K562 (cell line): ENCODE results near the gene FIG4. TPM values are rescaled to one million over a fixed set of nuclear protein-coding genes. Genes with fewer than 3 reads are reported as not detected.

Experiments
- ATAC-seq: fragments of 200-7000 bp; cut with Tn5 transposase; 3 replicates; pipeline ENCODE4 v1.9.1; 2020; ENCODE audit warnings: moderate library complexity
- BruUV-seq: library from RNA; stranded (reverse); fragments of 400-500 nt; replicated peaks from 2 replicates; lab custom pipeline; 2021; lab: Mats Ljungman, UMichigan
- CTCF ChIA-PET: fragments of 300-600 bp; formaldehyde crosslinking; extraction: SDS; loops from one replicate; lab custom pipeline; 2021; ENCODE audit warnings: low intra/inter-chr PET ratio; lab: Yijun Ruan, JAX
- POLR2A ChIA-PET: fragments of 300-600, 350-650 bp; sonication (Branson Sonifier 250); formaldehyde crosslinking; extraction: SDS; loops from one replicate; lab custom pipeline; 2021; ENCODE audit warnings: antibody characterized with exemption, inconsistent platforms; lab: Yijun Ruan, JAX
- DNase-seq, 4 experiments: peaks; one replicate each; pipeline versions ENCODE4 v3.0.0 to v3.0.0-alpha.2; 2011 to 2018; ENCODE audit warnings: low spot score in 3 of 4, mixed read lengths in 3 of 4; ENCODE audit errors: extremely low read depth in 1 of 4
- FAIRE-seq: peaks from 2 replicates; lab custom pipeline; 2011; peaks lifted over from hg19 to GRCh38; lab: Jason Lieb, UNC
- H2AFZ ChIP-seq: 2 replicates; pipeline ENCODE4 v1.6.0; 2011; ENCODE audit warnings: low read depth, low read length, control low read depth, inconsistent platforms
- H3K27ac ChIP-seq: fragments of 200-600 bp; 3 replicates; pipeline ENCODE4 v1.8.0; 2011; ENCODE audit warnings: low read depth, mild to moderate bottlenecking, control low read depth, inconsistent platforms, low read length, moderate library complexity, mixed read lengths; ENCODE audit errors: extremely low read depth
- H3K27me3 ChIP-seq, 2 experiments: fragments of 300-600 bp in 1 of 2; 2 replicates in 1 of 2; 3 replicates in 1 of 2; pipeline versions ENCODE4 v1.6.0 to v1.8.0; 2011; ENCODE audit warnings: inconsistent platforms in 2 of 2, low read length in 2 of 2, mild to moderate bottlenecking in 1 of 2, mixed read lengths in 1 of 2, moderate library complexity in 1 of 2; ENCODE audit not compliant: control insufficient read depth in 2 of 2, insufficient read depth in 2 of 2
- H3K36me3 ChIP-seq: fragments of 300-600 bp; 3 replicates; pipeline ENCODE4 v1.8.0; 2011; ENCODE audit warnings: mild to moderate bottlenecking, low read length, inconsistent platforms; ENCODE audit not compliant: control insufficient read depth, insufficient read depth
- H3K4me1 ChIP-seq, 2 experiments: fragments of 200-600 bp in 1 of 2; replicated peaks in 1 of 2; 2 replicates in 1 of 2; 3 replicates in 1 of 2; pipeline versions ENCODE4 v1.5.1 to v1.8.0; 2011; ENCODE audit warnings: inconsistent platforms in 2 of 2, low read length in 2 of 2, mild to moderate bottlenecking in 1 of 2, mixed read lengths in 1 of 2, moderate library complexity in 1 of 2; ENCODE audit not compliant: control insufficient read depth in 2 of 2, insufficient read depth in 2 of 2
- H3K4me2 ChIP-seq: 2 replicates; pipeline ENCODE4 v1.6.1; 2011; ENCODE audit warnings: low read length, control low read depth, inconsistent platforms, mixed read lengths; ENCODE audit not compliant: insufficient read depth
- H3K4me3 ChIP-seq: fragments of 200-600 bp; sonication (generic), shearing (Covaris generic); 2 replicates; pipeline ENCODE4 v1.5.1; 2016; ENCODE audit warnings: control low read depth, inconsistent platforms
- H3K79me2 ChIP-seq: fragments of 200-600 bp; 3 replicates; pipeline ENCODE4 v1.8.0; 2011; ENCODE audit warnings: low read length, inconsistent platforms; ENCODE audit not compliant: control insufficient read depth, insufficient read depth
- H3K9ac ChIP-seq, 2 experiments: 2 replicates each; pipeline versions ENCODE4 v1.6.0 to v1.6.1; 2011; ENCODE audit warnings: low read depth in 2 of 2, low read length in 2 of 2, control low read depth in 1 of 2, inconsistent platforms in 1 of 2, mild to moderate bottlenecking in 1 of 2, mixed read lengths in 1 of 2; ENCODE audit not compliant: insufficient read depth in 1 of 2
- H3K9me1 ChIP-seq: one replicate; pipeline ENCODE4 v1.6.0; 2011; ENCODE audit warnings: inconsistent platforms, mild to moderate bottlenecking, low read length, moderate library complexity; ENCODE audit not compliant: control insufficient read depth, insufficient read depth
- H3K9me3 ChIP-seq: replicated peaks from 2 replicates; pipeline ENCODE4 v1.5.1; 2011; ENCODE audit warnings: low read depth, low read length, inconsistent platforms; ENCODE audit not compliant: control insufficient read depth, insufficient read depth
- H4K20me1 ChIP-seq: replicated peaks from 2 replicates; pipeline ENCODE4 v1.6.1; 2011; ENCODE audit warnings: low read length, inconsistent platforms, mixed read lengths; ENCODE audit not compliant: control insufficient read depth, insufficient read depth
- PTRF ChIP-seq: fragments of 450-650 bp; IDR thresholded peaks from 2 replicates; pipeline ENCODE4 v1.6.1; 2016; ENCODE audit warnings: mild to moderate bottlenecking, missing genetic modification characterization, missing compliant biosample characterization
- TAF7 ChIP-seq: fragments of 450-650 bp; IDR thresholded peaks from 2 replicates; pipeline ENCODE4 v1.6.1; 2016; ENCODE audit warnings: missing genetic modification characterization, missing compliant biosample characterization
- TEAD1 ChIP-seq, 2 experiments: fragments of 450-650 bp in 1 of 2; sonication (generic) in 1 of 2; formaldehyde crosslinking; IDR thresholded peaks; 2 replicates each; pipeline versions ENCODE4 v1.4.0 to v1.8.0; 2020 to 2022; ENCODE audit warnings: mild to moderate bottlenecking in 2 of 2, missing genetic modification reagents in 1 of 2
- XRCC4 ChIP-seq: IDR thresholded peaks from one replicate; pipeline ENCODE4 v1.6.1; 2011; ENCODE audit not compliant: insufficient read depth, insufficient read length; ENCODE audit errors: extremely low read depth
- ZKSCAN8 ChIP-seq: fragments of 200-800 bp; sonication (Bioruptor generic); IDR thresholded peaks from 2 replicates; pipeline ENCODE4 v1.6.1; 2016; ENCODE audit warnings: missing genetic modification characterization, missing compliant biosample characterization
- ZNF232 ChIP-seq: sonication (generic); formaldehyde crosslinking; IDR thresholded peaks from 2 replicates; pipeline ENCODE4 v1.8.0; 2022; ENCODE audit warnings: mild to moderate bottlenecking, missing genetic modification reagents
- ZNF408 ChIP-seq: fragments of 250-450 bp; sonication (Bioruptor Pico); IDR thresholded peaks from 2 replicates; pipeline ENCODE4 v1.4.0; 2020; ENCODE audit warnings: low read depth, mild to moderate bottlenecking, moderate library complexity
- WGBS: fragments of 100-300 bp; shearing (Covaris generic); methylation state at CpG from one replicate; pipeline ENCODE4 v1.1.6; 2016; ENCODE audit warnings: low coverage, mixed read lengths; ENCODE audit not compliant: insufficient coverage; ENCODE audit errors: missing lambda C conversion rate; 5-methylcytosine and 5-hydroxymethylcytosine counted together
- in situ Hi-C: fragments of 300-500 bp; cut with MboI; formaldehyde crosslinking; loops from 4 replicates; pipeline ENCODE4 v1.15.0; 2018; ENCODE audit warnings: inconsistent platforms, mixed read lengths
- intact Hi-C: fragments of 100-400 bp; cut with micrococcal nuclease; formaldehyde crosslinking; loops from 2 replicates; pipeline ENCODE4 v1.14.2; 2022
- polyA plus RNA-seq, 8 experiments: library from polyadenylated mRNA; depleted of rRNA in 4 of 8; stranded (reverse) in 5 of 8; unstranded in 3 of 8; fragments of >200 nt; fragmentation: Nextera tagmentation in 2 of 8; fragmentation: Illumina TruSeq in 1 of 8; extraction: Ambion mirVana in 2 of 8; extraction: Trizol in 1 of 8; gene quantifications; 2 replicates each; pipeline versions ENCODE4 v1.2.1 to v1.2.3, GENCODE V29; 2011 to 2014; ENCODE audit warnings: inconsistent platforms in 1 of 8, missing spikeins in 1 of 8
- total RNA-seq, 7 experiments: library from RNA; depleted of rRNA in 6 of 7; stranded (reverse); fragments of >200 nt in 6 of 7; fragmentation: Illumina TruSeq in 2 of 7; extraction: Trizol in 2 of 7; gene quantifications; 2 replicates each; pipeline versions ENCODE4 v1.2.1 to v1.2.3, GENCODE V29; 2011 to 2021; ENCODE audit warnings: low replicate concordance in 1 of 7
- TF ChIP-seq, protein P1 (sequence below): fragments of 150-350 bp; conservative IDR thresholded peaks from 2 replicates; pipeline ENCODE4 v1.6.1; 2014; ENCODE audit warnings: low read length
- TF ChIP-seq, protein P2 (sequence below): fragments of 250-450 bp; sonication (Bioruptor Pico); IDR thresholded peaks from 2 replicates; pipeline ENCODE4 v1.8.0; 2021; ENCODE audit warnings: moderate library complexity, mild to moderate bottlenecking, inconsistent platforms
- TF ChIP-seq, protein P3 (sequence below): fragments of 450-650 bp; formaldehyde crosslinking; IDR thresholded peaks from 2 replicates; pipeline ENCODE4 v1.4.0; 2020; ENCODE audit warnings: mild to moderate bottlenecking
- TF ChIP-seq, protein P4 (sequence below): fragments of 450-650 bp; IDR thresholded peaks from 2 replicates; pipeline ENCODE4 v1.6.1; 2016; ENCODE audit warnings: low read depth, mild to moderate bottlenecking, moderate library complexity
- TF ChIP-seq, protein P5 (sequence below): fragments of 250-450 bp; sonication (Bioruptor Pico); IDR thresholded peaks from 2 replicates; pipeline ENCODE4 v1.5.0; 2021

The FIG4 gene
- total and polyA plus RNA-seq, 9 of the 15 experiments (the other 6 are each of a cell fraction or from before 2014, with no cell fraction given), result 1.5 to 6.8 (median 4.3) TPM

DNA sequence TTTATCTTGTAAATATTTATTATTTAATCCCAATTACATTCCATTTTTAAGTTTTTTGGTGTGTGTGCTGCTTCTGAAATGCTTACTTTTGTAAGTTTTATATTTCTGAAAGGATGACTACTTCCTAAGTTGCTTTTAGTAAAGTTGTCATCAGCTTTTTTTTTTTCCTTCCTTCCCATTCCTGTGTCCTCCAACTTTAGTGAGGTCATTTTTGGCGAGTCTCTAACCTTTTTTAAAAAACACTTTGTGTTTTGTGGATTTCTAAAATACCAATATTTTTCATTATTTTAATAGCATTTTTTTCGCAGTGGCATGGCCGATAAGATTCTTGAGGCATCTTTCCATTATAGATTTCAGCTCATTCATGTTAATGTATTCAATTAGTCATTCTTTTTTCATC is 30.9 kb downstream of the FIG4 start (continued):
- TF ChIP-seq, protein P1, sequence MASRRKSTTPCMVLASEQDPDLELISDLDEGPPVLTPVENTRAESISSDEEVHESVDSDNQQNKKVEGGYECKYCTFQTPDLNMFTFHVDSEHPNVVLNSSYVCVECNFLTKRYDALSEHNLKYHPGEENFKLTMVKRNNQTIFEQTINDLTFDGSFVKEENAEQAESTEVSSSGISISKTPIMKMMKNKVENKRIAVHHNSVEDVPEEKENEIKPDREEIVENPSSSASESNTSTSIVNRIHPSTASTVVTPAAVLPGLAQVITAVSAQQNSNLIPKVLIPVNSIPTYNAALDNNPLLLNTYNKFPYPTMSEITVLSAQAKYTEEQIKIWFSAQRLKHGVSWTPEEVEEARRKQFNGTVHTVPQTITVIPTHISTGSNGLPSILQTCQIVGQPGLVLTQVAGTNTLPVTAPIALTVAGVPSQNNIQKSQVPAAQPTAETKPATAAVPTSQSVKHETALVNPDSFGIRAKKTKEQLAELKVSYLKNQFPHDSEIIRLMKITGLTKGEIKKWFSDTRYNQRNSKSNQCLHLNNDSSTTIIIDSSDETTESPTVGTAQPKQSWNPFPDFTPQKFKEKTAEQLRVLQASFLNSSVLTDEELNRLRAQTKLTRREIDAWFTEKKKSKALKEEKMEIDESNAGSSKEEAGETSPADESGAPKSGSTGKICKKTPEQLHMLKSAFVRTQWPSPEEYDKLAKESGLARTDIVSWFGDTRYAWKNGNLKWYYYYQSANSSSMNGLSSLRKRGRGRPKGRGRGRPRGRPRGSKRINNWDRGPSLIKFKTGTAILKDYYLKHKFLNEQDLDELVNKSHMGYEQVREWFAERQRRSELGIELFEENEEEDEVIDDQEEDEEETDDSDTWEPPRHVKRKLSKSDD, result no peak
- TF ChIP-seq XRCC4, result no peak
- TF ChIP-seq, protein P2, sequence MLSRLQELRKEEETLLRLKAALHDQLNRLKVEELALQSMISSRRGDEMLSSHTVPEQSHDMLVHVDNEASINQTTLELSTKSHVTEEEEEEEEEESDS (CRISPR knock-in tag), result no peak
- no peak for TF ChIP-seq PTRF (tag)
- TF ChIP-seq, protein P3, sequence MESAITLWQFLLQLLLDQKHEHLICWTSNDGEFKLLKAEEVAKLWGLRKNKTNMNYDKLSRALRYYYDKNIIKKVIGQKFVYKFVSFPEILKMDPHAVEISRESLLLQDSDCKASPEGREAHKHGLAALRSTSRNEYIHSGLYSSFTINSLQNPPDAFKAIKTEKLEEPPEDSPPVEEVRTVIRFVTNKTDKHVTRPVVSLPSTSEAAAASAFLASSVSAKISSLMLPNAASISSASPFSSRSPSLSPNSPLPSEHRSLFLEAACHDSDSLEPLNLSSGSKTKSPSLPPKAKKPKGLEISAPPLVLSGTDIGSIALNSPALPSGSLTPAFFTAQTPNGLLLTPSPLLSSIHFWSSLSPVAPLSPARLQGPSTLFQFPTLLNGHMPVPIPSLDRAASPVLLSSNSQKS, result no peak

DNA sequence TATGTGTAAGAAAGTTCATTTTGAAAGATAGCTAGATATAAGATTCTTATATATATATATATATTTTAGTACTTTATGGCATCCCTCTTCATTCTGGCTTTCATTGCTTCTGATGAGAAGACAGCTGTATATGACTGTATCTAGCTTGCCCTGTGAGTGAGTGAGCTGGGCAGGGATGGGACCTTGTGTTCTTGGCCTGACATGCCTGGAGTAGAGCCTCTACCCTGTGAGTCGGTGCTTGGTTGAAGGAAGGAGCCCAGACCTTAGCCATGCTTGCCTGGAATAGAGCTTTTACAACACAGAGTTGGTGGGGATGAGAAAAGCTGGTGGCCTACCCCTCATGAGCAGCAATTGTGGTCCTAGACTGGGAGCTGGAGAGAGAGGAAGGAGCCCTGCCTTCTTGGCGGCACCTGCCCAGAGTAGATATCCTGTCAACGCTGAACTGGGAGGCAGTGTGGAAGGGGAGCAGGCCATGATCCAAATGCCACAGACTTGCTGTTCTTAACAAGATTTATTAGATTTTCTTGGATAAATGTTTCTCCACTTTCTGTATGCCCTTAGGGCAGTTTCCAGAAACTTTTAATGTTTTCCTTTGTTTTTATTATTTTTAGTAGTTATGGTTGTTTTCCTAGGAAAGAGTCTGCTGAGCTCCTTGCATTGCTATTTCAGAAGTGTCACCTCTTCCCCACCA is 31.6 kb downstream of the FIG4 start:
- in situ Hi-C loops, result no loop called here
- no peaks in the 10 kb centered on the region for H3K36me3 ChIP-seq
- H4K20me1 ChIP-seq, result no peaks in the 10 kb centered on the region
- H3K4me3 ChIP-seq, result no peak overlapping the region
- FAIRE-seq, result no peak
- no TSS peak for BruUV-seq
- ATAC-seq, result no peak
- H3K9me1 ChIP-seq, result no peaks in the 10 kb centered on the region
- no peak overlapping the region for H3K9ac ChIP-seq
- no peaks in the 10 kb centered on the region for H3K4me1 ChIP-seq
- DNase-seq, result no peak
- no peaks in the 10 kb centered on the region for H3K9me3 ChIP-seq
- H3K4me2 ChIP-seq, result no peak overlapping the region
- H3K79me2 ChIP-seq, result no peaks in the 10 kb centered on the region
- intact Hi-C loops, result no loop called here
- POLR2A ChIA-PET, result interaction anchor here (0.7 kb wide), 1 partner anchor 10 kb away, joined by 4 read pairs; no protein-coding TSS in a partner anchor
- no peaks in the 10 kb centered on the region for H3K27me3 ChIP-seq
- H2AFZ ChIP-seq, result no peak overlapping the region
- no peak overlapping the region for H3K27ac ChIP-seq
- CTCF ChIA-PET, result no interaction called here
- WGBS, result 6% methylated on average over 3 of the region's 3 CpGs
- TF ChIP-seq, protein P4, sequence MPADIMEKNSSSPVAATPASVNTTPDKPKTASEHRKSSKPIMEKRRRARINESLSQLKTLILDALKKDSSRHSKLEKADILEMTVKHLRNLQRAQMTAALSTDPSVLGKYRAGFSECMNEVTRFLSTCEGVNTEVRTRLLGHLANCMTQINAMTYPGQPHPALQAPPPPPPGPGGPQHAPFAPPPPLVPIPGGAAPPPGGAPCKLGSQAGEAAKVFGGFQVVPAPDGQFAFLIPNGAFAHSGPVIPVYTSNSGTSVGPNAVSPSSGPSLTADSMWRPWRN, result no peak
- TF ChIP-seq, protein P5, sequence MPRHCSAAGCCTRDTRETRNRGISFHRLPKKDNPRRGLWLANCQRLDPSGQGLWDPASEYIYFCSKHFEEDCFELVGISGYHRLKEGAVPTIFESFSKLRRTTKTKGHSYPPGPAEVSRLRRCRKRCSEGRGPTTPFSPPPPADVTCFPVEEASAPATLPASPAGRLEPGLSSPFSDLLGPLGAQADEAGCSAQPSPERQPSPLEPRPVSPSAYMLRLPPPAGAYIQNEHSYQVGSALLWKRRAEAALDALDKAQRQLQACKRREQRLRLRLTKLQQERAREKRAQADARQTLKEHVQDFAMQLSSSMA (CRISPR knock-in tag), result no peak
- TF ChIP-seq TAF7 (tag), result no peak
- TF ChIP-seq ZNF408 (CRISPR knock-in tag), result no peak
- no peak for TF ChIP-seq ZNF232 (CRISPR knock-in tag)
- TF ChIP-seq TEAD1 (CRISPR knock-in tag; IDR thresholded peaks at IDR 0.05), result no peak
- TF ChIP-seq ZKSCAN8 (CRISPR knock-in tag), result no peak
